ENCODE data around the gene POLDIP2. TPM values are rescaled to one million over a fixed set of nuclear protein-coding genes. Genes with fewer than 3 reads are reported as not detected.
A peak's percentile ranks its signal among the peaks of the same experiment; 100 is the strongest.

Gene POLDIP2
- total and polyA plus RNA-seq, 2 of the 13 experiments (the other 11 are each of a cell fraction or from before 2014, with no cell fraction given), result 85.9 to 114 TPM

GRCh38 chr17:28318759-28319597 is 38.3 kb downstream of the POLDIP2 start, which contains the start of gene TMEM97 (continued):
- no peak for TF ChIP-seq MYNN (CRISPR knock-in tag; IDR thresholded peaks at IDR 0.05; ENCODE audit: low read depth)
- TF ChIP-seq SMARCE1 (IDR thresholded peaks at IDR 0.05; ENCODE audit: borderline replicate concordance), result no peak
- no peak for TF ChIP-seq HOMEZ (CRISPR knock-in tag; IDR thresholded peaks at IDR 0.05; ENCODE audit: low read depth)
- TF ChIP-seq THRA (CRISPR knock-in tag; IDR thresholded peaks at IDR 0.05; ENCODE audit: borderline replicate concordance), result no peak
- TF ChIP-seq NR2F1 (CRISPR knock-in tag; IDR thresholded peaks at IDR 0.05), result 0 out of 4 replicates have a peak, but pooled peaks of 1 of the 2 experiments have one; percentile 16
- TF ChIP-seq TBX3 (IDR thresholded peaks at IDR 0.05; ENCODE audit: borderline replicate concordance), result no peak
- TF ChIP-seq ZNF407 (CRISPR knock-in tag; IDR thresholded peaks at IDR 0.05; ENCODE audit: not compliant biosample characterization), result peak; percentile 55
- no peak; the same call in 1 of the 2 replicates for TF ChIP-seq ZC3H13 (CRISPR knock-in tag; IDR thresholded peaks at IDR 0.05)
- no peak for TF ChIP-seq ARNT (IDR thresholded peaks at IDR 0.05)
- no peak for TF ChIP-seq ZNF549 (CRISPR knock-in tag; IDR thresholded peaks at IDR 0.05)
- no peak for TF ChIP-seq TEAD3 (CRISPR knock-in tag; optimal IDR thresholded peaks at IDR 0.05; ENCODE audit: borderline replicate concordance)
- TF ChIP-seq MIXL1 (CRISPR knock-in tag; IDR thresholded peaks at IDR 0.05), result no peak
- no peak for TF ChIP-seq RARA (CRISPR knock-in tag; IDR thresholded peaks at IDR 0.05)
- peak; percentile 67; the same call in 1 of the 2 replicates for TF ChIP-seq CENPBD1 (CRISPR knock-in tag; IDR thresholded peaks at IDR 0.05; ENCODE audit: borderline replicate concordance, low read depth)
- TF ChIP-seq ZNF570 (CRISPR knock-in tag; IDR thresholded peaks at IDR 0.05; ENCODE audit: borderline replicate concordance), result no peak
- peak; percentile 66 for TF ChIP-seq KAT8 (CRISPR knock-in tag; IDR thresholded peaks at IDR 0.05)
